Karpas-422 (cell line): ENCODE measurements around the gene WSCD2. TPM values are rescaled to one million over a fixed set of nuclear protein-coding genes. Genes with fewer than 3 reads are reported as not detected.

Source experiments
- DNase-seq: peaks from one replicate; pipeline ENCODE4 v3.0.0-alpha.2; 2015
- H2AFZ ChIP-seq: fragments of 200-600 bp; sonication (generic); 2 replicates; pipeline ENCODE4 v1.6.1; 2014; ENCODE audit warnings: antibody characterized with exemption, low read length, mixed read lengths
- H3K27ac ChIP-seq: fragments of 200-600 bp; sonication (generic); 2 replicates; pipeline ENCODE4 v1.5.1; 2014; ENCODE audit warnings: mild to moderate bottlenecking, low read length, moderate library complexity
- H3K27me3 ChIP-seq: fragments of 200-600 bp; sonication (generic); 2 replicates; pipeline ENCODE4 v1.6.1; 2014; ENCODE audit warnings: low read length, mixed read lengths
- H3K36me3 ChIP-seq: fragments of 200-600 bp; sonication (generic); 2 replicates; pipeline ENCODE4 v1.6.1; 2014; ENCODE audit warnings: low read length, mixed read lengths; ENCODE audit not compliant: insufficient read depth
- H3K4me1 ChIP-seq: fragments of 200-600 bp; sonication (generic); 2 replicates; pipeline ENCODE4 v1.6.1; 2014; ENCODE audit warnings: mild to moderate bottlenecking, low read length, mixed read lengths
- H3K4me2 ChIP-seq: fragments of 200-600 bp; sonication (generic); 2 replicates; pipeline ENCODE4 v1.6.1; 2014; ENCODE audit warnings: low read length, low read depth, mild to moderate bottlenecking; ENCODE audit not compliant: poor library complexity, severe bottlenecking
- H3K4me3 ChIP-seq: fragments of 200-600 bp; sonication (generic); 2 replicates; pipeline ENCODE4 v1.5.1; 2014; ENCODE audit warnings: mild to moderate bottlenecking, antibody characterized with exemption, low read length, mixed read lengths
- H3K79me2 ChIP-seq: fragments of 200-600 bp; sonication (generic); 2 replicates; pipeline ENCODE4 v1.6.1; 2014; ENCODE audit warnings: mild to moderate bottlenecking, low read length, mixed read lengths
- H3K9ac ChIP-seq: fragments of 200-600 bp; sonication (generic); 2 replicates; pipeline ENCODE4 v1.6.0; 2014; ENCODE audit warnings: low read length
- H3K9me2 ChIP-seq: fragments of 200-600 bp; sonication (generic), shearing (Covaris generic); replicated peaks from 2 replicates; pipeline ENCODE4 v1.6.0; 2014; ENCODE audit warnings: mild to moderate bottlenecking, low read length, moderate library complexity; ENCODE audit not compliant: insufficient read depth
- H3K9me3 ChIP-seq: fragments of 300-700, 200-600 bp; sonication (generic); 2 replicates; pipeline ENCODE4 v1.6.1; 2014; ENCODE audit warnings: low read length, mixed read lengths
- H4K20me1 ChIP-seq: fragments of 200-600 bp; sonication (generic); 2 replicates; pipeline ENCODE4 v1.6.1; 2014; ENCODE audit warnings: mild to moderate bottlenecking, antibody characterized with exemption, low read length, low read depth; ENCODE audit not compliant: insufficient read depth
- total RNA-seq: library from RNA; depleted of rRNA; stranded (reverse); fragments of >200 nt; shearing (Covaris generic); gene quantifications from 2 replicates; pipeline ENCODE4 v1.2.3, GENCODE V29; 2014; ENCODE audit warnings: low replicate concordance

WSCD2 gene
- total RNA-seq, 1 experiment from 2014 or later, result not detected

GRCh38 chr12:108266131-108266530 lies 137.0 kb downstream of the WSCD2 start:
- Histone ChIP-seq H3K4me2 (no peak overlapping the region), H3K27me3 (no peaks in the 10 kb centered on the region), H2AFZ (no peak overlapping the region), H3K9ac (no peak overlapping the region), H3K36me3 (no peaks in the 10 kb centered on the region), H4K20me1 (no peaks in the 10 kb centered on the region), H3K79me2 (no peaks in the 10 kb centered on the region), H3K27ac (no peak overlapping the region), H3K4me1 (no peaks in the 10 kb centered on the region), H3K9me2 (no peaks in the 10 kb centered on the region), H3K4me3 (no peak overlapping the region), H3K9me3 (no peaks in the 10 kb centered on the region)
- no peak for DNase-seq

GRCh38 chr12:108267450-108267849 lies 138.4 kb downstream of the WSCD2 start:
- Histone ChIP-seq H3K36me3 (no peaks in the 10 kb centered on the region), H4K20me1 (no peaks in the 10 kb centered on the region), H3K27me3 (no peaks in the 10 kb centered on the region), H3K9ac (no peak overlapping the region), H3K27ac (no peak overlapping the region), H3K4me1 (no peaks in the 10 kb centered on the region), H3K9me3 (no peaks in the 10 kb centered on the region), H3K79me2 (no peaks in the 10 kb centered on the region), H3K4me3 (no peak overlapping the region), H2AFZ (no peak overlapping the region), H3K4me2 (no peak overlapping the region), H3K9me2 (no peaks in the 10 kb centered on the region)
- no peak for DNase-seq

- H3K9ac ChIP-seq, result no peak overlapping the region
These were observed 139.3 kb downstream of the WSCD2 start for GRCh38 chr12:108268397-108268796.

GRCh38 chr12:108269224-108269623 lies 140.1 kb downstream of the WSCD2 start:
- H3K27me3 ChIP-seq, result no peaks in the 10 kb centered on the region

More at GRCh38 chr12:108268397-108268796, 139.3 kb downstream of the WSCD2 start:
- Histone ChIP-seq H2AFZ (no peak overlapping the region), H4K20me1 (no peaks in the 10 kb centered on the region), H3K27me3 (no peaks in the 10 kb centered on the region), H3K9me3 (no peaks in the 10 kb centered on the region), H3K4me2 (no peak overlapping the region), H3K36me3 (no peaks in the 10 kb centered on the region), H3K4me3 (no peak overlapping the region), H3K79me2 (no peaks in the 10 kb centered on the region), H3K4me1 (no peaks in the 10 kb centered on the region), H3K27ac (no peak overlapping the region), H3K9me2 (no peaks in the 10 kb centered on the region)
- DNase-seq, result no peak

GRCh38 chr12:108270035-108270848 lies 141.2 kb downstream of the WSCD2 start:
- Histone ChIP-seq H3K4me3 (no peak overlapping the region), H3K27me3 (no peaks in the 10 kb centered on the region), H3K9ac (no peak overlapping the region), H3K4me2 (no peak overlapping the region), H3K9me3 (no peaks in the 10 kb centered on the region), H3K9me2 (no peaks in the 10 kb centered on the region), H3K79me2 (no peaks in the 10 kb centered on the region), H3K27ac (no peak overlapping the region), H4K20me1 (no peaks in the 10 kb centered on the region), H3K36me3 (no peaks in the 10 kb centered on the region), H2AFZ (no peak overlapping the region), H3K4me1 (no peaks in the 10 kb centered on the region)
- DNase-seq, result no peak

More at GRCh38 chr12:108269224-108269623, 140.1 kb downstream of the WSCD2 start:
- Histone ChIP-seq H3K36me3 (no peaks in the 10 kb centered on the region), H3K9me2 (no peaks in the 10 kb centered on the region), H3K79me2 (no peaks in the 10 kb centered on the region), H3K4me2 (no peak overlapping the region), H3K4me3 (no peak overlapping the region), H3K27ac (no peak overlapping the region), H3K9ac (no peak overlapping the region), H3K9me3 (no peaks in the 10 kb centered on the region), H3K4me1 (no peaks in the 10 kb centered on the region), H2AFZ (no peak overlapping the region), H4K20me1 (no peaks in the 10 kb centered on the region)
- DNase-seq, result no peak

GRCh38 chr12:108270849-108271143 lies 141.7 kb downstream of the WSCD2 start:
- no peak for DNase-seq

GRCh38 chr12:108271951-108272872 lies 143.1 kb downstream of the WSCD2 start:
- H4K20me1 ChIP-seq, result no peaks in the 10 kb centered on the region
- H3K36me3 ChIP-seq, result no peaks in the 10 kb centered on the region
- no peaks in the 10 kb centered on the region for H3K79me2 ChIP-seq
- no peak overlapping the region for H3K27ac ChIP-seq
- no peaks in the 10 kb centered on the region for H3K4me1 ChIP-seq
- H3K27me3 ChIP-seq, result no peaks in the 10 kb centered on the region
- no peak for DNase-seq
- no peak overlapping the region for H3K4me2 ChIP-seq
- no peak overlapping the region for H3K9ac ChIP-seq
- H3K9me3 ChIP-seq, result no peaks in the 10 kb centered on the region
- H2AFZ ChIP-seq, result no peak overlapping the region
- no peaks in the 10 kb centered on the region for H3K9me2 ChIP-seq
- H3K4me3 ChIP-seq, result no peak overlapping the region

More at GRCh38 chr12:108270849-108271143, 141.7 kb downstream of the WSCD2 start:
- Histone ChIP-seq H3K27me3 (no peaks in the 10 kb centered on the region), H3K9me2 (no peaks in the 10 kb centered on the region), H3K36me3 (no peaks in the 10 kb centered on the region), H3K4me1 (no peaks in the 10 kb centered on the region), H3K9ac (no peak overlapping the region), H3K9me3 (no peaks in the 10 kb centered on the region), H3K27ac (no peak overlapping the region), H2AFZ (no peak overlapping the region), H3K79me2 (no peaks in the 10 kb centered on the region), H3K4me3 (no peak overlapping the region), H4K20me1 (no peaks in the 10 kb centered on the region), H3K4me2 (no peak overlapping the region)

- no peak overlapping the region for H2AFZ ChIP-seq
- H3K9ac ChIP-seq, result no peak overlapping the region
- H3K4me2 ChIP-seq, result no peak overlapping the region
- H3K27ac ChIP-seq, result no peak overlapping the region
- no peaks in the 10 kb centered on the region for H3K36me3 ChIP-seq
- no peaks in the 10 kb centered on the region for H4K20me1 ChIP-seq
- H3K27me3 ChIP-seq, result no peaks in the 10 kb centered on the region
- H3K4me1 ChIP-seq, result no peaks in the 10 kb centered on the region
- H3K9me3 ChIP-seq, result no peaks in the 10 kb centered on the region
- no peak for DNase-seq
- H3K9me2 ChIP-seq, result no peaks in the 10 kb centered on the region
- no peak overlapping the region for H3K4me3 ChIP-seq
- H3K79me2 ChIP-seq, result no peaks in the 10 kb centered on the region
These were observed 144.1 kb downstream of the WSCD2 start for GRCh38 chr12:108273217-108273616.
